HG02759 (cell line): ENCODE data around the gene CSH1.
"Not testable (repeated sequence)": the region's sequence is repeated elsewhere in the genome, so short reads cannot be mapped to it uniquely, and the experiment has no call there.

Experiments used
- ATAC-seq: cut with Tn5 transposase; IDR thresholded peaks from one replicate; pipeline ENCODE4 v1.9.1; 2021; ENCODE audit warnings: mild to moderate bottlenecking, moderate library complexity; ENCODE audit not compliant: unreplicated experiment

The CSH1 gene

GRCh38 chr17:63871646-63872365 lies 24.6 kb downstream of the CSH1 start:
- not testable (repeated sequence) for ATAC-seq

DNA sequence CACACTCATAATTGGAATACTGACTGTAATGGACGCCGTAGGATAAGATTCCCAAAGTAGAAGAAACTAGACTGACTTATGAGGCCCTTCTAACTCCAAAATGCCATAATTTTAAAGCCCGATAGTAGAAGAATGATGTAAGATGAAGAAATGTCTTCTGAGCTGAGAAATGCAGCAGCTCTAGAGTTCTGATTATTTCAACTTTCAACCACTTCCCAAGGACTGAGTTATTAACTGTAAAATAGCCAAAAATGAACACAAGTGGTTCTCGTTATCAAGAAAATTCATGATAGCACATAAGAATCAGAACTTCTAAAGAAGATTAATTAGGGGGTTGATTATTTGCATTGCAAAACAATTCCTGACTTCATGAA lies 26.1 kb downstream of the CSH1 start:
- not testable (repeated sequence) for ATAC-seq

DNA sequence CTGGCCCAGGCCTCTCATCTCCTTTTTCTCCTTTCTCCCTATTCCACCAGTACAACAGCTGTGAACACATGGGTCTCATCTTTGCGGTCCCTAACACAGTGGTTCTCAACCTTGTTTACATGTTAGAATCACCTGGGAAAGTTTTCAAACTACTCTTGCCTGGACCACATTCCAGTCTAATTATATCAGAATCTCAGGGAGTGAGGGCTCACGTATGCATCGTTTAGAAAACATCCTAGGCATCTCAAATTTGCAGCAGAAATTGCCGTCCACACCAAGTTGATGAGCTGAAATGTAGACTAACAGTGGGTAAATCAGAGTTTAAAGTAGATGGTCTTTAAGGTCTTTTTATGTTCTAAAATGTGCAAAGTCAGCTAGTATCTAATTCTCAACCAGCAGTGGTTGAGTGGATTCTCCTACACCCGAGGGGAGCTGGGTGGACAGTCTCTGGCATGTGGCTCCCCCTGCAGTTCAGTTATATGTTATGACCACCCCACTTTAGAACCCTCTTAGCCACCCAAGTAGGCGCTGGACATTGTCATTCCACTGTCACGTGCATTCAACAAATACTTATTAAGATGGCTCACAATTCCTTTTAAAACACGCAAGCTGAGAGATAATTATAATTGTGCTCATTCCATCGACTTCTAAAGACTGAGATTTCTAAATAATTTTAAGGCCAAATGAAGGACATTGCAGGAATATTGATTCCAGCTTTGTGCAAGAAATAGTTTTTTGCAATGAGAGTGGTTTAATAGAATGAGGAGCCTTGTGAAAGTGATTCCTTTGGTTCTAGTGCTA lies 26.7 kb downstream of the CSH1 start:
- not testable (repeated sequence) for ATAC-seq

DNA sequence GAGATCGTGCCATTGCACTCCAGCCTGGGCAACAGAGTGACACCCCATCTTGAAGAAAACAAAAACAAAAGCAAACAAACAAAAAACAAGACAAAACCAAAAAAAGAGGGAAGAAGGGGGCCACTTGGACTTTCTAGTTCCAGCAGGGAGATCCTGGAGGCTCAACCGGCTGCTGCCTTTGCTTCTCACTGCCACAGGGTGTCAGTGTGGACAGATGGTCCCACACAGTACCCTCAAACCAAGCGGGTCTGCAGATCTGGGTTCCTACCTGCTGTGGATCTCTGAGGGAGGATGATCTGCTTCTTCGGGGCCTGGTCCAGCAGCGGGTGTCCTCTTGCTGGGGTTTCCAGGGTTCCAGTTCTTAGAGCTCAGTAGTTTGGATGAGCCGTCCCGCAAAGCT lies 29.7 kb downstream of the CSH1 start:
- not testable (repeated sequence) for ATAC-seq

GRCh38 chr17:63859257-63859656 lies 37.1 kb downstream of the CSH1 start:
- no peak for ATAC-seq

GRCh38 chr17:63856425-63856824 lies 39.9 kb downstream of the CSH1 start:
- ATAC-seq, result not testable (repeated sequence)

- ATAC-seq, result no peak
Measured at GRCh38 chr17:63855185-63855584, 41.2 kb downstream of the CSH1 start.

GRCh38 chr17:63854709-63855108 lies 41.7 kb downstream of the CSH1 start:
- no peak for ATAC-seq

- ATAC-seq, result no peak
Measured at GRCh38 chr17:63853260-63853659, 43.1 kb downstream of the CSH1 start.

DNA sequence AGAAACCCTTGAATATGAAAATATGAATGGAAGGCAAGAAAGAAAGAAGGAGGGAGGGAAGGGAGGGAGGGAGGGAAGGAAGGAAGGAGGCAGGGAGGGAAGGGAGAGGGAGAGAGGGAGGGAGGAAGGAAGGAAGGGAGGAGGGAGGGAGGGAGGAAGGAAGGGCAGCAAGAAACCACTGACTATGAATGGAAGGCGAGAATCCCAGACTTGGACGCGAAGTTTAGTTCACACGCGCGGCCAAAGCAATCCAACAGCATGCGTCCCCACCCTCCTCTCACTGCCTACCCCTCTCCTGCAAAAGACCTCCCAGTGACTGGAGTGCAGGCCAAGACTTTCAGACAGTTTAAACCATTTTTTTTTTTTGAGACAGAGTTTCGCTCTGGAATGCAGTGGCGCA lies 46.0 kb downstream of the CSH1 start:
- no peak for ATAC-seq

DNA sequence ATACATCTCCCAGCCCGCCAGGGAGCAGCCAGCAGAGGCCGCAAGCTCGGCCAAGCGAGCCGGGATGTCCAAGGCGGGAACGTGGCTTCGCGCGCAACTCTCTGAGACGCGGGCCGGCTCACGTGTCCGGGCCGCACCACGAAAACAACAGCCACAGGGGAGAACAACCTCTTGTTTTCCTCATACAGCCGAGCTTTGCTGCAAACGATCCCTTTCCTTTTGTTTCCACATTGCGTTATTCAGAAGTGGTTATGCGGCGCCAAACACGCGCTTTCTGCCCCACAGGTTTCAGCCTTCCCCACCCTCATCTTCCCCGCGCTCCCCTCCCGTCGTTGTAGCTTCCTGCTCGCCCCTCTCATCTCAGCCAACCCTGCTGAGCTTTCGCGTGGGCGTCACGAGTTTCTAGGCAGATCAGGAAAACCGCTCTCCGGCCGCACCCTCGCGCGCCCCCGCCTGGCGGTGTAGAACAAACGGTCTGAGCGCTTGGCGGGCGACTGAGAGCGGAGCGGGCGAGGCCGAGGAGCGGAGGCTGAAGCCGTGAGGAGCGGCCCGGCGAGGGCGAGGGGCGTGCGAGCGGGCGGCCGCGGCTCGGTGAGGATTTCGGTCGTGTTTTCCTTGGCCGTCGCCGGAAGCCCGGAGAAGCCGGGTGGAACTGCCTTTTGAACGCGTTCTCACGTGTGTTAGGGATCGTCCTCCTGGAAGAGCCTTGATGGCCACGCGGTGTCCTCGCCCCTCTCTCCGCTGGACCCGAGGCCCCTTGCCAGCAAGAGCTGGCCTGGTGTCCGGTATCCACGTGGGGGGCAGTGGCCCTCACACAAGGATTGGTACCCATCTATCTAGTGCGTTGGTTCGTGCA lies 47.3 kb downstream of the CSH1 start:
- ATAC-seq, result peak; percentile 93

GRCh38 chr17:63847525-63848249 lies 48.7 kb downstream of the CSH1 start:
- no peak for ATAC-seq

- no peak for ATAC-seq
Measured at GRCh38 chr17:63845509-63845908, 50.9 kb downstream of the CSH1 start.
